ENCODE measurements around the gene PHOX2A.

GRCh38 chr11:72239849-72240460, 4.0 kb downstream of the PHOX2A start:
- TF ChIP-seq CTCF (IDR thresholded peaks at IDR 0.05) (no peak), EZH2 (IDR thresholded peaks at IDR 0.05; ENCODE audit: borderline replicate concordance, insufficient read depth, low read depth, low read length, poor library complexity, severe bottlenecking) (no peak)
